Naive thymus-derived CD8-positive, alpha-beta T cell (primary cell): ENCODE results near the gene CYP24A1. TPM values are rescaled to one million over a fixed set of nuclear protein-coding genes. Genes with fewer than 3 reads are reported as not detected.

ENCODE experiments used
- ATAC-seq, 2 donors: fragments of 150-1000 bp; cut with Tn5 transposase in 1 of 2; sonication (Bioruptor Pico), chemical (Tn5 transposase) in 1 of 2; 1 replicate in 1 of 2; 2 replicates in 1 of 2; pipeline ENCODE4 v1.10.0; 2021; ENCODE audit warnings: mild to moderate bottlenecking in 2 of 2, moderate library complexity in 2 of 2
- POLR2A ChIA-PET: fragments of 350-600 bp; sonication (Branson Sonifier 250); formaldehyde crosslinking; loops from one replicate; lab custom pipeline; 2021; ENCODE audit warnings: antibody characterized with exemption; lab: Charles Lee
- DNase-seq, 10 donors: peaks; one replicate each; pipeline versions ENCODE4 v3.0.0 to v3.0.0-alpha.2; 2020 to 2022
- H3K27ac Mint-ChIP-seq, 10 donors: one replicate each; pipeline ENCODE4 v1.8.0; 2020 to 2022; ENCODE audit warnings: mild to moderate bottlenecking in 10 of 10, mixed read lengths in 10 of 10, moderate library complexity in 4 of 10, inconsistent platforms in 1 of 10
- H3K27me3 Mint-ChIP-seq, 5 donors: one replicate each; pipeline ENCODE4 v1.8.0; 2021 to 2022; ENCODE audit warnings: mixed read lengths in 5 of 5
- H3K36me3 Mint-ChIP-seq, 3 donors: one replicate each; pipeline ENCODE4 v1.8.0; 2020 to 2022; ENCODE audit warnings: mixed read lengths in 3 of 3, mild to moderate bottlenecking in 2 of 3, inconsistent platforms in 1 of 3
- H3K4me1 Mint-ChIP-seq, 4 donors: one replicate each; pipeline ENCODE4 v1.8.0; 2021 to 2022; ENCODE audit warnings: mixed read lengths in 4 of 4
- H3K4me3 Mint-ChIP-seq, 10 donors: one replicate each; pipeline ENCODE4 v1.8.0; 2020 to 2022; ENCODE audit warnings: mild to moderate bottlenecking in 10 of 10, mixed read lengths in 10 of 10, moderate library complexity in 6 of 10, inconsistent platforms in 1 of 10
- H3K9me3 Mint-ChIP-seq, 9 donors: one replicate each; pipeline ENCODE4 v1.8.0; 2020 to 2022; ENCODE audit warnings: mixed read lengths in 9 of 9, mild to moderate bottlenecking in 3 of 9, inconsistent platforms in 1 of 9, moderate library complexity in 1 of 9
- polyA plus RNA-seq, 3 donors: library from polyadenylated mRNA; unstranded; fragments of 300-500 nt; fragmentation: Illumina TruSeq; gene quantifications; one replicate each; pipeline ENCODE4 v1.2.3, GENCODE V29; 2021
- total RNA-seq, 8 experiments: library from RNA in 2 of 8; stranded (reverse) in 2 of 8; gene quantifications; one replicate each; pipeline ENCODE4 v1.2.3 and lab custom pipeline; 2021 to 2026

CYP24A1 gene
- total and polyA plus RNA-seq, 5 experiments from 2014 or later = 0.47 TPM; not detected in 4

DNA sequence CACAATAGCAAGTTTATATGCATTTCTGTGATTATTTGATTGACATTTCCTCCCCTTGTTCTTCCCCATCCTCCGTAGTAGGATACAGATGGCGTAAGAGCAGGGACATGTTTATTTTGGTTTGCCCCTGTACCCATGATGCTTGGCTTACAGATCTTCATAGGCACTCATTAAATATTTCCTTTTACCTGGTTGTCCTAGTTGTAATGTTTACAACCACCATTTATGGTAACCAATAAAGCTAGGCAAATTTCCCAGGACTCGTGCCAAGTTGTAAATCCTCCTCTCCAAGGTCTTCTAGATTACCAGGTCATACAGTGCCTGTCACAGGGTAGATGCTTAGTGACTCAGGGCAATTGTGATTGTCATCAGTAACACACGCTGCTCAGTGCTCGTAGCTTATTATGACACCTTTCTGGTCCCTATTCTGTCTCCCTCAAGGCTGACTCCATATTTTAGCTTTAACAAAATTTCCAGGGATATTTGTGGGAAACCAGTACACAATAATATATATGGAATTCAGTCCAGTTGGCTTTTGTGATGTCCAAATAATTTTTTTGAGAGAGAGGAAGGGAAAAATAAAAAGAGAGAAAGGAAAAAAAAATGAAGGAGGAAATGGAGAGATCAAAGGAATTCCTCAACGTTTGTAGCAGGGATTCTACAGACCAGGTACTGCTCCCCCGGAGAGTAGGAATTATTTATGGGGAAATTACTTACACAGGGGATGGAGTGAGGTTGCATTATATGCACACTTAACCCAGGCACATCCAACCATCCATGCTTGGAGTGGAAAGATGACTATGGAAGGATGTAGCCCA, 24.6 kb downstream of the CYP24A1 start:
- Mint-ChIP-seq H3K4me3 (no peak overlapping the region), H3K4me1 (no peaks in the 10 kb centered on the region), H3K27ac (no peak overlapping the region), H3K36me3 (no peaks in the 10 kb centered on the region), H3K27me3 (peaks cover 6 to 31% (median 9%) of the 10 kb centered on the region in 5 donors), H3K9me3 (no peaks in the 10 kb centered on the region)
- DNase-seq (no peak), ATAC-seq (no peak)
- POLR2A ChIA-PET = interaction anchor here (0.6 kb wide), 1 partner anchor 51 kb away, joined by 3 read pairs; no protein-coding TSS in a partner anchor

DNA sequence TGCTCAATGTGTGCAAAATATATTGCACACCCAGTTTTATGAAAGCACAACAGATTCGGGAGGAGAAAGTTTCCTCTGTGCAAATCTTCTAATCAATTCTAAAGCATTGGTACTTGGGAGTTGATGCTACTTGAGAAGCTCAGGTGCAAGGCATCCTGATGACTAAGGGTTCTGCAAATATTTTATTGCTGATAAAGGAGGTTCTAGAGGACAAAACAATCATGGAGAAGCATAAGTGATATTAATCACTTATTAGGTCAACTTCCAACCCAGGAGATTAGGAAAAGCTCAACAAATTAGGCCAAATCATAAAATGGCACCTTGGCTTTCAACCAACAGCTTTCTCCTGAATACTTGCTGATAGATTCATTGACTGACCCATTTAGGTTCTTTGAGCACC, 27.1 kb downstream of the CYP24A1 start:
- POLR2A ChIA-PET = no interaction called here
- DNase-seq (no peak), ATAC-seq (no peak)
- Mint-ChIP-seq H3K4me1 (no peaks in the 10 kb centered on the region), H3K36me3 (no peaks in the 10 kb centered on the region), H3K27me3 (peaks cover 4 to 24% (median 10%) of the 10 kb centered on the region in 5 donors), H3K27ac (no peak overlapping the region), H3K9me3 (peaks cover 0 to 2% (median 0%) of the 10 kb centered on the region in 9 donors), H3K4me3 (no peak overlapping the region)

DNA sequence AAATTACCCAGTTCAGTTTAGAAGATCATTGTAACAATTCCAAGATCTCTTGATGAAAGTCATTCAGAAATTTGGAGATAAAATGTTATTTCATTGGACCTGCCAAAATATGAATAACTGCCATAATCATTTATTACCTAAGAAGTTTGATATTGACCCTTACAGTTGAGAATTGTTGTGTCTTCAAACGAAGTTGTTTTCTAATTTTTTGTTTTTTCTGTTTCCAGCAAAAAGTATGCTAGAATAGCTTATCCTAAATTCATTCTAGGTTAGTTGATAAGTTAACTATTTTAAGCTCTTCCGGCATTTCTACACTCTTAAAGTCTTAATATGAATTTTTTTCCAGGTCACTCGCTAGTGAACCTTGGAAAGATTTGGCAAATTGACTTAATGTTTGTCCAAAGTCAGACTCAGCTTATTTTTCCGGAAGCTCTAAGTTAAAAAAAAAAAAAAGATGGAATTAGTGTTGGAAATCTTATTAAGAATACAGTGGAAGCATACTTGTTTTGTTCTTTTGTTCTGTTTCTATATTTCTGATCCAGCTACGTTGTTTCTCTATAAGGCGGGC, 28.9 kb downstream of the CYP24A1 start:
- POLR2A ChIA-PET = no interaction called here
- Mint-ChIP-seq H3K36me3 (no peaks in the 10 kb centered on the region), H3K9me3 (peaks cover 0 to 5% (median 0%) of the 10 kb centered on the region in 9 donors), H3K27ac (no peak overlapping the region), H3K4me3 (no peak overlapping the region), H3K27me3 (peaks cover 4 to 20% (median 12%) of the 10 kb centered on the region in 5 donors), H3K4me1 (no peaks in the 10 kb centered on the region)
- ATAC-seq (no peak), DNase-seq (no peak)

DNA sequence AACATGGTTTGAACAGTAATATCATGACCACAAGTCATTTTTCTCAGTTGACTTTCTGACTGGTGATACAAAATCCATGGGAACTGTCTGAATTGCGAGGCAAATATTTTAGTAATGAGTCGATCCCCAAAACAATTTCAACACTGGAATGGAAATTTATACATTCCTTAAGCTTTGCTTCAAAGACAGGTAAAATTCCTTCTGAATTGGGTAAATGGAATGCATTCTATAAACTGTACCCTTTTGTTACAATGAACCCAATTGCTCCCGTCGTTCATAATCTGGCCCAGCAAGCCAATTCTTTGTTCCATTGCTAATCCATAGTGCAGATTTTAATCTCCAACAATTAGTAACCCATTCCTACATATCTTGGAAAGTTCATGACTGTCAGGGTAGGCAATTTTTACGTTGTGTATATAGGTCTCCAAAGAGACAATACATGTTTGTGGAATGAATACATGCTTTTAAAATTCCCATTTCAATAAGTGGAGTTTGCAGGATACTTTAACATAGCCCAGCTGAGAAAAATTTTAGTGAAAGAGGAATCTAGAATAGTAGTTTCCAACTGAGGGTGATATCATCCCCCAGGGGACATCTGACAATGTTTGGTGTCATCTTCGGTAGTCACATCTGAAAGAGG, 32.7 kb downstream of the CYP24A1 start:
- POLR2A ChIA-PET = interaction anchor here (0.6 kb wide), 1 partner anchor 13 kb away, joined by 4 read pairs; no protein-coding TSS in a partner anchor
- Mint-ChIP-seq H3K27ac (no peak overlapping the region), H3K9me3 (peaks cover 0 to 5% (median 0%) of the 10 kb centered on the region in 9 donors), H3K36me3 (no peaks in the 10 kb centered on the region), H3K4me1 (no peaks in the 10 kb centered on the region), H3K27me3 (peaks cover 0 to 17% (median 2%) of the 10 kb centered on the region in 5 donors), H3K4me3 (no peak overlapping the region)
- DNase-seq = no peak
- ATAC-seq = no peak

DNA sequence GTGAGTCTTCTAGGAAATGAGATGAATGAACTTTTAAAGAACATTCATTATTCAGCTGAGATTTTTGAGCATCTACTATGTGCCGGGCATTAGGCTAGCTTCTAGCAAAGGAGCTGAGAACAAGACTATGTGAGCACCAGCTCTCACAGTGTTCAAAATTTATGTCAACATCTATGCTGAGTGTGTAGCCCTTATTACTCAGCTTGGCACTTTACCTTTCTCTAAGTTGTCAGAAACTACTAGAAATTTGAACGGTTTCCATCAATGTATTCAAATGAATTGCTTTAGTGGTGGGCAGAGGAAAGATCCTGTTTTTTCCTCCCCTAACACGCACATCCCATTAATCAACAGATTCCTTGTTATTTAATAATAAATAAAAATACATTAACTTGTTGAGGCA, 33.3 kb downstream of the CYP24A1 start:
- Mint-ChIP-seq H3K36me3 (no peaks in the 10 kb centered on the region), H3K4me1 (no peaks in the 10 kb centered on the region), H3K27ac (no peak overlapping the region), H3K27me3 (peaks cover 0 to 14% (median 2%) of the 10 kb centered on the region in 5 donors), H3K9me3 (peaks cover 0 to 5% (median 0%) of the 10 kb centered on the region in 9 donors), H3K4me3 (no peak overlapping the region)
- no peak for ATAC-seq
- POLR2A ChIA-PET = no interaction called here
- DNase-seq = no peak

DNA sequence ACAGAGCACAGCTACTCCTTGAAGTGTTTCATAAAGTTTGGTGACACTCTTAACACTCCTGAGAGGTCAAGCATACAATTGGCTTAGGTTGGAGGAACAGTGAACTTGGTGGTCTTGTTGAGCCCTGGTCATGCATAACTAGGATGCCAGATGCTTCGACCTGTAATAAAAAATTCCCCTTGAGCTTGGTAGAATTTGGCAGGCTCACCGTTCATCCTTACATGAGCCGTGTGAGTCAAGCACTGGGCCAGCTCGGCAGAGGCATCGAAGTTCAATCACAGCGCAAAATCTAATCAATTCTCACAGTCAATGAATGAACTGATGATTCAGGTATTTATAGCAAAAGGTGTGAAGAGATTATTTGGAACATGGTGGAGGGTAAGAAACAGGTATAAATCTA, 33.7 kb downstream of the CYP24A1 start:
- no peaks in the 10 kb centered on the region for H3K4me1 Mint-ChIP-seq

DNA sequence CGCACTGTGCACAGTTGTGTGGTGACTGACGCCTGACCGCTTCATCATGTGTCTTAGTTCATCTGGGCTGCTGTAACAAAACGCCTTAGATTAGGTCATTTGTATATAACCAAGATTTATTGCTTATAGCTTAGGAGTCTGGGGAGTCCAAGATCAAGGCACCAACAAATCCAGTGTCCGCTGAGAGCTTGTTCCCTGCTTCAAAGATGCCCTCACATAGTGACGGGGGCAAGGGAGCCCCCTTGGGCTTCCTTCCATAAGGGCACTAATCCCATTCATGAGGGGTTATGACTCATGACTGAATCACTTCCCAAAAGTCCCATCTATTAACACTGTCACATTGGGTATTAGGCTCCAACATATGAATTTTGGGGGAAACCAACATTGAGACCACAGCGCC, 34.6 kb downstream of the CYP24A1 start:
- Mint-ChIP-seq H3K9me3 (peaks cover 0 to 5% (median 0%) of the 10 kb centered on the region in 9 donors), H3K27ac (no peak overlapping the region), H3K36me3 (no peaks in the 10 kb centered on the region), H3K4me3 (no peak overlapping the region), H3K4me1 (no peaks in the 10 kb centered on the region), H3K27me3 (peaks cover 0 to 13% (median 2%) of the 10 kb centered on the region in 5 donors)
- no peak for ATAC-seq
- DNase-seq = no peak
- POLR2A ChIA-PET = no interaction called here

More for the DNA sequence above, 33.7 kb downstream of the CYP24A1 start:
- H3K27me3 Mint-ChIP-seq = peaks cover 0 to 14% (median 2%) of the 10 kb centered on the region in 5 donors
- H3K27ac Mint-ChIP-seq = no peak overlapping the region
- H3K36me3 Mint-ChIP-seq = no peaks in the 10 kb centered on the region
- ATAC-seq (no peak), DNase-seq (no peak)
- POLR2A ChIA-PET = no interaction called here
- no peak overlapping the region for H3K4me3 Mint-ChIP-seq
- H3K9me3 Mint-ChIP-seq = peaks cover 0 to 5% (median 0%) of the 10 kb centered on the region in 9 donors

DNA sequence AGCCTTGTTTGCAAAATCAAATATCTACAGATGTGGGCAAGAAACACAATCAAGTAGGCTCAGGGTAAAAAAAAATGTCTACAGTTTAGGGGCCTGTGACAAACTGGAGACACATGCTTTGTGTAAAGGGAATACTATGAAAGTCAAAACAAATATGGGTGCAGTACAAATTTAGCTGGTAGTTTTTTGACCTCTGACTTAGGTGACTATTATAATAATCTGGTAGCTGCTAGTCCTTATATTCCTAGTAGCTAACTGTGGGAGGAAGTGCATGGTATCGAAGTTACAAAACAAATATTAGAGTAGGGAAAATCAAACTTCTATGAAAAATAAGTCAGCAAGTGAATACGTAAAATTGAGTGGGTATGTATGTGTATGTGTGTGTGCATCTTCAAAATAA, 35.4 kb downstream of the CYP24A1 start:
- no peaks in the 10 kb centered on the region for H3K36me3 Mint-ChIP-seq
- H3K27ac Mint-ChIP-seq = no peak overlapping the region
- DNase-seq = no peak
- POLR2A ChIA-PET = no interaction called here
- ATAC-seq = no peak
- H3K4me1 Mint-ChIP-seq = no peaks in the 10 kb centered on the region
- no peak overlapping the region for H3K4me3 Mint-ChIP-seq
- peaks cover 0 to 5% (median 0%) of the 10 kb centered on the region in 9 donors for H3K9me3 Mint-ChIP-seq
- H3K27me3 Mint-ChIP-seq = peaks cover 0 to 13% (median 2%) of the 10 kb centered on the region in 5 donors

DNA sequence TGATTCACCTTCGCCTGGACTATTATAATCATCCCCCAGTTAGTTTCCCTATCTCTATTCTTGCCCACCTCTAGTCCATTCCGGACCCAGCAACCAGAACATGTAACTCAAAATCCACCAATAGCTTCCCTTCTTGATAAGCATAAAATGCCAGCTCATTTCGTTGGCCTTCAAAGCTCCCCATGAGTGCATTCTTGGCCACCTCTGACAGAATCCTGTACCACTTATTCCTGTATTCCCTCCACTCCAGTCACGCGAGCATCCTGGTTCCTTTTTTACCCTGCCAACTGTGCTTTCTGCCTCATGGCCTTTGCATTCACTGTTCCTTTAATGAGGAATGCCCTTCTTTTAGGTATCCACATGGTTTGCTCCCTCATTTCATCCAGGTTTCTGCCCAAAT, 36.7 kb downstream of the CYP24A1 start:
- H3K4me1 Mint-ChIP-seq = no peaks in the 10 kb centered on the region
- POLR2A ChIA-PET = no interaction called here
- no peak for ATAC-seq
- no peaks in the 10 kb centered on the region for H3K36me3 Mint-ChIP-seq
- H3K9me3 Mint-ChIP-seq = peaks cover 0 to 5% (median 0%) of the 10 kb centered on the region in 9 donors
- no peak for DNase-seq
- H3K27ac Mint-ChIP-seq = no peak overlapping the region
- peaks cover 1 to 11% (median 4%) of the 10 kb centered on the region in 5 donors for H3K27me3 Mint-ChIP-seq
- no peak overlapping the region for H3K4me3 Mint-ChIP-seq

DNA sequence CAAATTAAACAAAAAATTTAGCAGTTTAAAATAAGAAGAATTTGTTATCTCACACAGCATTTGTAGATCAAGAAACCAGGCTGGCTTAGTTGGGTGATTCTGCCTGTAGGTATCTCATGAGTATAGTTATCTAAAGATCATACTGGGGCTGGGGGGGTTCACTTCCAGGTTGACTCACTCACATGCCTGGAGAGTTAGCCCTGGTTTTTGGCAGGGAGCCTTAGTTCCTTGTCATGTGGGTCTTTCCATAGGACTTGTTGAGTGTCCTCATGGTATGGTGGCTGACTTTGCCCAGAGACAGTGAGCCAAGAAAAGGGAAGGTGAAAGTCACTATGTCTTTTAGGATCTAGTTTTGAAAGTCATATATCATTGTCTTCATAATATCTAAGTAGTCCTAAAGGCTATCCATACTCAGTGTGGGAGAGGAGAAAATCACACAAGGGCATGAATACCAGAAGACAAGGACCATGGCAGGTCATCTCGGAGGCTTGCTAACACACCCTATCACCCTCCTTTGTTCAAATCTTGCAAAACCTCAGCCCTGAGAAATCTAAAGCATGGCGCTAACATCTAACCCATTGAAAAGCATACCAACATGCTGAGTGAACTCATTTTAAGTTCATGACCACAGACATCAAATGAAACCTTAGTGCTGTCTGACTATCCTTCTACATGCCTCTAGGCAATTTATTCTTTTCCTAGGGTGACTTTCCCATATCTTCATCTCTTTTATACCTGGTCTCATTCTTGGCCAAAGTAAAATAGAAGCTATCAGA, 39.2 kb downstream of the CYP24A1 start:
- Mint-ChIP-seq H3K27me3 (peaks cover 4 to 14% (median 11%) of the 10 kb centered on the region in 5 donors), H3K4me1 (no peaks in the 10 kb centered on the region), H3K9me3 (peaks cover 0 to 4% (median under 1%) of the 10 kb centered on the region in 9 donors), H3K27ac (no peak overlapping the region), H3K4me3 (no peak overlapping the region), H3K36me3 (peaks cover 0 to 4% (median 0%) of the 10 kb centered on the region in 3 donors)
- DNase-seq = no peak
- POLR2A ChIA-PET = no interaction called here
- ATAC-seq = no peak

DNA sequence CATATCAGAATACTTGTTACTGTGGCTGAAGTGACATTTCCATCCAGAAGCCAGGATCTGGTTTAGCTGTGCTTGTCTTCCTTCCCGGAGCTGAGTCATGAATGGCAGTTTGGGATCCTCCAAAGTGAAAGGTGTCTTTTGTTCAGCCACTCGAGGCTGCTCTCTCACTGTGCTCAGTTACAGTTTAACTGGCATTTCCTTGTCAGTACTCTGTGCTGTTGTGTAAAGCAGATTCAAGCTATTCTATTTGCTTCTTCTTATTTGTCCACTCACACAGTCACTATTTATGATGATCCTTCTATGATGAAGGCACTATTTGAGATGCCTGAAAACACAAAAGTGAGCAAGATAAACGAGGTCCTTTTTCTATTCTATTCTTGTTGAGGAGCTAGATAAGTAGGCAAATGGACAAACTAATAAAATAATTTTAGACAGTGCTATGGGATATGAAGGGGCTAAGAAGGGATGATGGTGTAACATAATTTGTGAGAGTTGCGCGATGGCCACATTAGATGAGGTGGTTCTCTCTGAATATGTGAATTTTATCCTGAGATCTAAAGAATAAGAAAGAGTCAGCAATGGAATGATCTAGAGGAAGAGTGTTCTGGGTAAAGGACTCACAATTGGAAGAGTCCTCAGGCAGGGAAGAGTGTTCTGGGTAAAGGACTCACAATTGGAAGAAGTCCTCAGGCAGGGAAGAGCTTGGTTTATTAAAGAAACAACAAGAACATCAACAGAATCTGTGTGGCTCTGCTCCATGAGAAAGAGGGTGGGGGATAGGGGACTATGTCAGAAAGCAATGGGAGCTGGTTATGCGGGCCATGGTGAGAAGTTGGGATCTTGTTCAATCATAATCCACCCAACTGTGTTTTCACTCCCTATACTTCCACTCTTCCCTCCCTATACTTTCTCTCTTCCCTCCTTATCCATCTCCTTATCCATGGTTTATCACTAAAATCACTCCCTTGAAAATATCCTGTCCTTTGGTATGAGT, 40.1 kb downstream of the CYP24A1 start:
- no peak for ATAC-seq
- DNase-seq = no peak
- H3K4me1 Mint-ChIP-seq = no peaks in the 10 kb centered on the region
- H3K36me3 Mint-ChIP-seq = peaks cover 0 to 4% (median 0%) of the 10 kb centered on the region in 3 donors
- peaks cover 0 to 8% (median 1%) of the 10 kb centered on the region in 9 donors for H3K9me3 Mint-ChIP-seq
- no peak overlapping the region for H3K27ac Mint-ChIP-seq
- peaks cover 2 to 12% (median 9%) of the 10 kb centered on the region in 5 donors for H3K27me3 Mint-ChIP-seq
- POLR2A ChIA-PET = no interaction called here
- no peak overlapping the region for H3K4me3 Mint-ChIP-seq
